Measurements from ENCODE around the gene FAM53A.

FAM53A gene

GRCh38 chr4:1622956-1623355 lies 61.2 kb downstream of the FAM53A start:
- H3K27ac ChIP-seq, result no peak overlapping the region
- TF ChIP-seq CTCF (IDR thresholded peaks at IDR 0.05), result no peak
- peaks cover 0 to under 1% (median 0%) of the 10 kb centered on the region in 3 donors for H3K9me3 ChIP-seq
- intact Hi-C loops (cut with DNase I; ENCODE audit: low total_unique reads), result no loop called here
- no peak overlapping the region for H3K4me3 ChIP-seq
- no peaks in the 10 kb centered on the region for H3K4me1 ChIP-seq
- DNase-seq, result no peak
- H3K27me3 ChIP-seq, result peaks cover 0 to 5% of the 10 kb centered on the region in 2 donors
- H3K36me3 ChIP-seq, result no peaks in the 10 kb centered on the region

- intact Hi-C loops (cut with DNase I; ENCODE audit: low total_unique reads), result no loop called here
- TF ChIP-seq CTCF (IDR thresholded peaks at IDR 0.05), result no peak
- Histone ChIP-seq H3K9me3 (peaks cover 0 to 5% (median 3%) of the 10 kb centered on the region in 3 donors), H3K4me1 (no peaks in the 10 kb centered on the region), H3K27ac (no peak overlapping the region), H3K27me3 (peaks cover 0 to 5% of the 10 kb centered on the region in 2 donors), H3K4me3 (no peak overlapping the region), H3K36me3 (no peaks in the 10 kb centered on the region)
- no peak for DNase-seq
Measured at GRCh38 chr4:1622238-1622637, 61.9 kb downstream of the FAM53A start.

GRCh38 chr4:1621526-1621925 lies 62.6 kb downstream of the FAM53A start:
- H3K4me1 ChIP-seq, result no peaks in the 10 kb centered on the region
- no peak overlapping the region for H3K27ac ChIP-seq
- intact Hi-C loops (cut with DNase I; ENCODE audit: low total_unique reads), result no loop called here
- H3K27me3 ChIP-seq, result peaks cover 0 to 5% of the 10 kb centered on the region in 2 donors
- no peak for TF ChIP-seq CTCF (IDR thresholded peaks at IDR 0.05)
- no peaks in the 10 kb centered on the region for H3K36me3 ChIP-seq
- H3K4me3 ChIP-seq, result no peak overlapping the region
- H3K9me3 ChIP-seq, result peaks cover 0 to 5% (median 3%) of the 10 kb centered on the region in 3 donors
- DNase-seq, result no peak

GRCh38 chr4:1619151-1619672 lies 64.9 kb downstream of the FAM53A start:
- H3K27ac ChIP-seq, result no peak overlapping the region
- H3K36me3 ChIP-seq, result no peaks in the 10 kb centered on the region
- no peak overlapping the region for H3K4me3 ChIP-seq
- no peak for TF ChIP-seq CTCF (IDR thresholded peaks at IDR 0.05)
- H3K4me1 ChIP-seq, result no peaks in the 10 kb centered on the region
- peaks cover 0 to 5% (median 3%) of the 10 kb centered on the region in 3 donors for H3K9me3 ChIP-seq
- peaks cover 0 to 5% of the 10 kb centered on the region in 2 donors for H3K27me3 ChIP-seq
- no peak for DNase-seq
- intact Hi-C loops (cut with DNase I; ENCODE audit: low total_unique reads), result no loop called here

GRCh38 chr4:1618438-1618837 lies 65.7 kb downstream of the FAM53A start:
- intact Hi-C loops (cut with DNase I; ENCODE audit: low total_unique reads), result no loop called here
- DNase-seq, result no peak
- H3K4me3 ChIP-seq, result no peak overlapping the region
- no peak overlapping the region for H3K27ac ChIP-seq
- H3K27me3 ChIP-seq, result peaks cover 0 to 5% of the 10 kb centered on the region in 2 donors
- H3K36me3 ChIP-seq, result no peaks in the 10 kb centered on the region
- H3K9me3 ChIP-seq, result peaks cover 0 to 5% (median 3%) of the 10 kb centered on the region in 3 donors
- H3K4me1 ChIP-seq, result no peaks in the 10 kb centered on the region
- no peak for TF ChIP-seq CTCF (IDR thresholded peaks at IDR 0.05)

GRCh38 chr4:1616557-1616930 lies 67.6 kb downstream of the FAM53A start:
- intact Hi-C loops (cut with DNase I; ENCODE audit: low total_unique reads), result no loop called here
- no peak for DNase-seq
- Histone ChIP-seq H3K9me3 (peaks cover 0 to 5% (median 3%) of the 10 kb centered on the region in 3 donors), H3K36me3 (no peaks in the 10 kb centered on the region), H3K4me3 (no peak overlapping the region), H3K27ac (no peak overlapping the region), H3K27me3 (peaks cover 0 to 5% of the 10 kb centered on the region in 2 donors), H3K4me1 (no peaks in the 10 kb centered on the region)
- TF ChIP-seq CTCF (IDR thresholded peaks at IDR 0.05), result no peak
